Bone marrow (tissue), 2 donors: ENCODE results near the gene LSR.
"Not testable (repeated sequence)": the region's sequence is repeated elsewhere in the genome, so short reads cannot be mapped to it uniquely, and the experiment has no call there.

ENCODE experiments used
- DNase-seq, 2 donors: peaks; one replicate each; lab custom pipeline; 2025; lab: John Stamatoyannopoulos, UW

Gene LSR

DNA sequence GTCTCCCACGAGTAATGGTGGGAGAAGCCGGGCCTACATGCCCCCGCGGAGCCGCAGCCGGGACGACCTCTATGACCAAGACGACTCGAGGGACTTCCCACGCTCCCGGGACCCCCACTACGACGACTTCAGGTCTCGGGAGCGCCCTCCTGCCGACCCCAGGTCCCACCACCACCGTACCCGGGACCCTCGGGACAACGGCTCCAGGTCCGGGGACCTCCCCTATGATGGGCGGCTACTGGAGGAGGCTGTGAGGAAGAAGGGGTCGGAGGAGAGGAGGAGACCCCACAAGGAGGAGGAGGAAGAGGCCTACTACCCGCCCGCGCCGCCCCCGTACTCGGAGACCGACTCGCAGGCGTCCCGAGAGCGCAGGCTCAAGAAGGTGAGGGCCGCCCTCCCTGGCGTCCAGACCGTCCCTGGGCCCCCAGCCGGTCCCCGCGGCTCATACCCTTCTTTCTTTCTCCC lies 18.6 kb downstream of the LSR start:
- DNase-seq: no peak

DNA sequence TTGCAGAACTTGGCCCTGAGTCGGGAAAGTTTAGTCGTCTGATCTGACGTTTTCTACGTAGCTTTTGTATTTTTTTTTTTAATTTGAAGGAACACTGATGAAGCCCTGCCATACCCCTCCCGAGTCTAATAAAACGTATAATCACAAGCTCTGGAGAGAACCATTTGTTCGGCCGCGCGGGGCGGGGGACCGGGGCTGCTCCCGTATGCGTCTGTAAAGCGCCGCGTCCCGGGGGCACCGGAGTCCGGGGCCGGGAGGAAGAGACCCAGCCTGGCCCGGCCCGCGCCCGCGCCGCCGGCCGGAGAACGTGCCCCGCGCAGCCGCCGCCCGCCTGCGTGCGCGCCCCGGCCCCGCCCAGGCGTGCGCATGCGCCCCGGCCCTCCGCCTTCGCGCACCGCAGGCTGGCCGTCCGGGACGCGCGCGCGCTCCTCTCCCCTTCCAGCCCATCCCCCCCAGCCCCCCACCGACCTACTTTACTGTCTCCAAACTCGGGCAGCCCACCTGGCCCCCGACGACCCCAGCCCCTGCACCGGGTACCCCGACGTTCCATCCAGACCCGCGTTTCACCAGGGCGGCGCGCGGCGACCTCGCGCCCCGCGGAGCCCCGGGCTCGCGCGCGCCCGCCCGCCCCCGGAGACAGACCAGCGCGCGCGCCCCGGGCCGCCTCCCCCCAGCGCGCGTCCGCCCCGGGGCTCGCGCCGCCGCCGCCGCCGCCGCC lies 19.2 kb downstream of the LSR start:
- peak; percentile 32 to 57 for DNase-seq

DNA sequence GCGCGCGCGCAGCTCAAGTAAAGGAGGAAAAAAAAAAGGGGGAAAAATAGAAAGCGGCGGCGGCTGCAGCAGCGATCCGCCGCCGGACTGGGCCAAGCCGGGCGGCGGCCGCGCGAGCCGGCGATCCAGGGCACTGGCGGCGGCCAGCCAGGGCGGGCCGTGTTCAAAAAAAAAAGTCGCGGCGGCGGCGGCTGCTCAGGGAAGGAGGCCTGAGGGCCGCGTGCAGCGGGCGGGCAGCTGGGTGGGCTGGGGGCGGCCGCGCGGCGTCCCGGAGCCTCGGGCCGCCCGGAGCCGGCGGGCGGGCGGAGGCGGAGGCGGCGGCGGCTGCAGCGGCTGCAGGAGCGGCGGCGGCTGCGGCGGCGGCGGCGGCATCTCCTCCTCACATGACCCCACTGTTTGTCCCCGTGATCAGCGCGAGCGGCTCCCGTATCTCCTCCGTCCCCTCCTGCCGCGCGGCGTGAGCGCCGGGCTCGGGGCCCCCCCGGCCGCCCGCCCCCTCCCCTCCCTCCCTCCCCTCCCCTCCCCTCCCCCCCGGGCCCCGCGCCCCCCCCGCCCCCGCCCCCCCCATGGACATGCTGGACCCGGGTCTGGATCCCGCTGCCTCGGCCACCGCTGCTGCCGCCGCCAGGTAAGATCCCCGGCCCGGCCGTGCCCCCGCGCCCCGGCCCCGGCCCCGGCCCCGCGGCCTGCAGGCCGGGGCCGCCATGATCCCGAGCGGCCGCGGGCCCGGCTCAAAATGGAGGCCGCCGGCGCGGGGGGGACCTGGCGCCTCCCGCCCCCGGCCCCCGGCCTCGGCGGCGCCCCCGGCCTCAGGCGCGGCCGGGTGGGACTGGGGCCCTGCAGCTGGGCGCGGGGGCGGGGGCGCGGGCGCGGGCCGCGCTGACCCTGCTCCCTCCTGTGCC lies 20.0 kb downstream of the LSR start, which contains the start of gene USF2:
Gene USF2, plus strand, starts transcription at position 427 of the 902 bp plus-strand sequence. Its CDS starts 140 bp downstream, at position 567.
- DNase-seq: peak; percentile 6 to 45

DNA sequence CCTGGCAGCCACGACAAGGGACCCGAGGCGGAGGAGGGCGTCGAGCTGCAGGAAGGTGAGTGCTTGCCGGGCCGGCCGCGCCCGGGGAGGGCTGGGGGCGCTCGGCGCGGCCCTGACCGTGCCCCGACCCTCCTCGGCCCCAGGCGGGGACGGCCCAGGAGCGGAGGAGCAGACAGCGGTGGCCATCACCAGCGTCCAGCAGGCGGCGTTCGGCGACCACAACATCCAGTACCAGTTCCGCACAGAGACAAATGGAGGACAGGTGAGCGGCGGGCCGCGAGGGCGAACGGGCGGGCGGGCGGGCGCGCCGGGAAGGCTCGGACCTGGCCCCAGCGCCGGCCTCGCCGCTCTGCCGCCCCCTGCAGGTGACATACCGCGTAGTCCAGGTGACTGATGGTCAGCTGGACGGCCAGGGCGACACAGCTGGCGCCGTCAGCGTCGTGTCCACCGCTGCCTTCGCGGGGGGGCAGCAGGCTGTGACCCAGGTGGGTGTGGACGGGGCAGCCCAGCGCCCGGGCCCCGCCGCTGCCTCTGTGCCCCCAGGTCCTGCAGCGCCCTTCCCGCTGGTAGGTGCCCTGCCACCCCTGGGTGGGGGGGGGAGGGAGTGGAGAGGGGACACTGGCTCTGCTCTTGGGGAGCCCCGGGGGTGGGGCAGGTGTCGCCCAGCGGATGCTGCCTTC lies 20.8 kb downstream of the LSR start:
- peak; percentile 59 to 68 for DNase-seq

DNA sequence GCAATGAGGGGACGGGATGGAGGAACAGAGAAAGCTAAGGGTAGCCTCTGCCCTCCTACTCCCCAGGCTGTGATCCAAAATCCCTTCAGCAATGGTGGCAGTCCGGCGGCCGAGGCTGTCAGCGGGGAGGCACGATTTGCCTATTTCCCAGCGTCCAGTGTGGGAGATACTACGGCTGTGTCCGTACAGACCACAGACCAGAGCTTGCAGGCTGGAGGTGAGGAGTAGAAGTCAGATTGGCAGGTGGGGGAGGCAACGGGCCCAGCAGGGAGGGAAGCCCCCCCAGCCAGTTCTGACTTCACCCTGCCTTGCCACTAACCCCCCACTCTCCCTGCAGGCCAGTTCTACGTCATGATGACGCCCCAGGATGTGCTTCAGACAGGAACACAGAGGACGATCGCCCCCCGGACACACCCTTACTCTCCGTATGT lies 21.6 kb downstream of the LSR start:
- DNase-seq: no peak

DNA sequence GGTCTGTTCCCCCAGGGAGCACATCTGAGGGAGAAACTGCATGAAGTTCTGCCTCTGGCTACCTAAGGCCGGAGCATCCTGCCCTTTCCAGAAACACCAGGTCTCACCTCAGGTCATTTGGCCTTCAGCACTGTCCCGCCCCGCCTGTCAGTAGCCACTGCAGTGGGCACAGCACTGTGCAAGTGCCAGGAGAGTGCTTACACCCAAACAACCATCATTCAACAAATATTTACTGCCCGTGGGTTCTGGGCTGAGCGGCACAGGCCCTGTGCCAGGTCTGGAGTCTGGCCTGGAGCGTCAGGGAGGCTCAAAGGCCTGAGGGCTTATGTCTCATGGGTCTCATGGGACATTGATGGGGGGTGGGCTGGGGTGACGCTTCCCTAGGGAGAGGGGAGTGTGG lies 22.7 kb downstream of the LSR start:
- no peak for DNase-seq

DNA sequence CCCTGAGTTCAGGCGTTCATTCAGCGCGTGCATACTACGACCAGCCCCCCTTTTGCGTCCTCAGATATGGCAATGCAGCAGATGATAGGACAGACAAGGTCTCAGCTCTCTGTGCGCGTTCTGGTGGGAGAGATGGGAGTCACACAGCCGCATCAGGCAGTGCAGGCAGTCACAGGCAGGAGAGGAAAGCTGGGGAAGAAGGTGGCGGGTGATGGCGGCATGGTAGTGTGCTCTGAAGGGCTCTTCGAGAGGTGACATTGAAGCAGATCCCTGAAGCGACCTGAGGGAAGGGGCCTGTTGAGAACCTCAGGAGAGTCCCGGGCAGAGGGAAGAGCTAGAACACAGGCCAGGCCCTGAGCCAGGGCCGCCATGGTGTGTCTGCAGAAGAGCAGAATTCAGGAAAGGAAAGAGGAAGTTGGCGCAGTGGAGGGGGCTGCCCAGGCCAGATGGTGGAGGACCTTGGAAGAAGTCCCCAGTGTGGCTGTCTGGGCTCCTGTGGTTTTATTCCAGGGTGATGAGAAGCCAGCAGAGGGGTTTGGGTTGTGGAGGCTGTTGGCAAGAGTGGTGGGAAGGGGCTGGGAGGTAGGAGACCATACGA lies 23.4 kb downstream of the LSR start:
- DNase-seq: peak; percentile 15 to 60

DNA sequence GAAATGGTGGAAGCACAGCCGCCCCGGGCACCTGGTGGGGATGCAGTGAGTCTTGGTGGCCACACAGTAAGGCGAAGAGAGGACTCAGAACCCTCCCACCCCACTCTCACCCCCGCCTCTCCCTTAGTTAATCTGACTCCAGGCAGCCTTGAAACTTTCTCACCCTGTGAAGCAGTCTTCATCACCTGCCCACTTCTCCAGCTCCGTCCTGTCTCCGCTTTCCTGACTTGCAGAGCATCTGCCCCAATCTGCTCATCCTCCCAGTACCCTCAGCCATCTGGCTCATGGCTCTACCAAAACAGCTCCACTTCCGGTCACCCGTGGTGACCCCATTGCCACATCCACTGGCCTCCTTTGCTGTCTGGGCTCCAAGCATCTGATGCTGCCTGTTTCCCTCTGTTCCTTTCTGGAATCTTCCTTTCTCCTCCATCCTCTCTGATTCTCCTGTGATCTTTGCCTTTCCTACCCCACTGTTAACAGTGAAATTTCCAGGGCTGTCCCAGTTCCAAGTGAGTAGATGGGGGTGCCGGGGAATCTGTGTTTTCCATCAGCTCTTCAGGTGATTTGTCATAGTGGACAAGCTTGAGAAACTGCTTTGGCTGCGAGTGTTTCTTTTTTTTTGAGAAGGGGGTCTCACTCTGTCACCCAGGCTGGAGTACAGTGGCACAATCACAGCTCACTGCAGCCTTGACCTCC lies 24.3 kb downstream of the LSR start:
- DNase-seq: no peak

DNA sequence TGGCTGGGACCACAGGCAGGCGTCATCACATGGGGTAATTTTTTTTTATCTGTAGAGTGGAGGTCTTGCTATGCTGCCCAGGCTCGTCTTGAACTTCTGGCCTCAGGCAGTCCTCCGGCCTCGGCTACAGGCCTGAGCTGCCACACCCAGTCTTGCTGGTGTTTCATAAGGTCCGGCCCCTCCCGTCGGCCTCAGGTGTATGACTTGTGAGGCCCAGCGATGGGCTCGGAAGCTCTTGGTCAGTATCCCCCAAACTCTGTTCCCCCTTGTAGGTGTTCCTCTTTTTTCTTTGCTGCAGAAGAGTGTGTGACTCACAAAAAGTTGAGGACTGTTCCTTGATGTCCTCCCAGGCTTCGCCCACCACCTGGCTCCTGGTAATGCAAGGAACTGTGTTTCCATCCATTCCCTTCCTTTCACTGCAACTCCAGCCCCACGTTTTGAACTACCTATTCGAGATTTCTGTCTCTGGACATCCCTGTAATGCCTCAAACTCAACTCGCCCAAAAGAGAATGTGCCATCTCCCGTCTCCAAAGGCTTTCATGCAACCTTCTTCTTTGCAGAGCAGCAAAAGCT lies 25.0 kb downstream of the LSR start:
- DNase-seq: no peak

DNA sequence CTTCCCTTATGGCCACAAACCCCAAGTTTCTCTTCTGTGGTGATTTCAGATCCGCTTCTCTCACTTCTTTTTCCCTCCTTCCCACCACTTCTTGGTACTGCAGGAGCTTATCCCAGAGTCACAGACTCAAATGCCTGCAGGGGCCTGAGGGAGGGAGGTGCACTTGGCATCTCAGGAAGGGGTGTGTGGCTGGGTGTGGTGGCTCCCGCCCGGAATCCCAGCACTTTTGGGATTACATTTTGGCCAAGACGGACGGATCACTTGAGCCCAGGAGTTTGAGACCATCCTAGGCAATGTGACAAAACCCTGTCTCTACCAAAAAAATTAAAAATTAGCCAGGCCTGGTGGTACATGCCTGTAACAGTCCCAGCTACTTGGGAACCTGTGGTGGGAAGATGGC lies 25.5 kb downstream of the LSR start:
- DNase-seq: no peak

DNA sequence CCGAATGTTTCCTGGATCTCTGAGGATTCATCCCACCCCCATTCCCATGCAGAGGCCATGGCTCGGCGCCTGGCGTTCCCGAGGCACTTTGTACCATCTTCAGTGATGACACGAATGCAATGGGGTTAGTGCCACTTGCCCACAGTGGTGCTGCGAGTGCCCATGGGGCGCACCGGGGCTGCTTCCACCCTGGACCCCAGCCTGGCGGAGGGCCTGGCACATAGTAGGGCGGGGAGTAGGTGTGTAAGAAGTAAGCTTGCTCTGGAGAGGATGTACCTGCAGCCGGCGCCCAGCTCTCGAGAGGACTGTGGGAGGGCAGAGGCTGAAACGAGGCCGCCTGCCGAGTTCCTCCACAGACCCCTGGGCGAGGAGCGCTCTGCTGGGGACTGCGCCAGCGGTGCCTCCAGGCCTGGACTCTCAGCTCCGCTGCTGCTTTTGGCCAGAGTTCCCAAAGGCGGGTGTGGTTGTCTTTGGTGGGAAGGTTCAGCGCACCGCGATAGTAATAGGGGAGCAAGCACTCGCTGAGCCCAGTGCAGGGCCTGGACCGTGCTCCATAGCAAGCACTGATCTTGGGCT lies 28.0 kb downstream of the LSR start:
- no peak for DNase-seq

DNA sequence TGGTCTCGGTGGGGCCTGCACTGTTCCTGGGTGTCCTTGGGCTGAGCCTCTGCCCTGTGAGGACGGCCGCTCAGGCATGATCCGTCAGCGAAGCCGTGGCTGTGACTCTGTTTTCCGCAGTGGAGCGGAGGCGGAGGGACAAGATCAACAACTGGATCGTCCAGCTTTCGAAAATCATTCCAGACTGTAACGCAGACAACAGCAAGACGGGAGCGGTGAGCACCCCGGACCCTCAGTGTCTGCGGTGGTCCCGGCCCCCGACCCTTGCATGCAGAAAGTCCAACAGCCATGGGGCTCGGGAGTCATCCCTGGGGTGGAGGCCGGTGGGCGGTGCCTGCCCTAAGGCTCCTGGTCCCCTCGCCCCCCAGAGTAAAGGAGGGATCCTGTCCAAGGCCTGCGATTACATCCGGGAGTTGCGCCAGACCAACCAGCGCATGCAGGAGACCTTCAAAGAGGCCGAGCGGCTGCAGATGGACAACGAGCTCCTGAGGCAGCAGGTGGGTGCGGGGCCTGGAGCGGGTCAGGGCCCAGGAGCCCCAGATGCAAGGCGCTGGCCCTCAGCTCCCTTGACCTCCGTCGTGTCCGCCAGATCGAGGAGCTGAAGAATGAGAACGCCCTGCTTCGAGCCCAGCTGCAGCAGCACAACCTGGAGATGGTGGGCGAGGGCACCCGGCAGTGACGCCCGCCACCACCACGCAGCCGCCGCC lies 29.9 kb downstream of the LSR start:
- no peak for DNase-seq

DNA sequence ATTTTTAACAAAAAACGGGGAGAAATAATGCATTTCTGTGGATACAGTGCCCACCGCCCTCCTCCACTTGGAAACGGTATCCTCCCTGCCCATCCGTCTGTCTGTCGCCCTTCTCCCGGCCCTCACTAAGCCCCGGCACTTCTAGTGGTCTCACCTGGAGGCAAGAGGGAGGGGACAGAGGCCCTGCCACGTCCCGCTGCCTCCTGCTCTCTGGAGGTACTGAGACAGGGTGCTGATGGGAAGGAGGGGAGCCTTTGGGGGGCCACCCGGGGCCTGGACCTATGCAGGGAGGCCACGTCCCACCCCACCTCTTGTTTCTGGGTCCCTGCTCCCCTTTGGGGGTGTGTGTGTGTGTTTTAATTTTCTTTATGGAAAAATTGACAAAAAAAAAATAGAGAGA lies 30.6 kb downstream of the LSR start:
- no peak for DNase-seq

DNA sequence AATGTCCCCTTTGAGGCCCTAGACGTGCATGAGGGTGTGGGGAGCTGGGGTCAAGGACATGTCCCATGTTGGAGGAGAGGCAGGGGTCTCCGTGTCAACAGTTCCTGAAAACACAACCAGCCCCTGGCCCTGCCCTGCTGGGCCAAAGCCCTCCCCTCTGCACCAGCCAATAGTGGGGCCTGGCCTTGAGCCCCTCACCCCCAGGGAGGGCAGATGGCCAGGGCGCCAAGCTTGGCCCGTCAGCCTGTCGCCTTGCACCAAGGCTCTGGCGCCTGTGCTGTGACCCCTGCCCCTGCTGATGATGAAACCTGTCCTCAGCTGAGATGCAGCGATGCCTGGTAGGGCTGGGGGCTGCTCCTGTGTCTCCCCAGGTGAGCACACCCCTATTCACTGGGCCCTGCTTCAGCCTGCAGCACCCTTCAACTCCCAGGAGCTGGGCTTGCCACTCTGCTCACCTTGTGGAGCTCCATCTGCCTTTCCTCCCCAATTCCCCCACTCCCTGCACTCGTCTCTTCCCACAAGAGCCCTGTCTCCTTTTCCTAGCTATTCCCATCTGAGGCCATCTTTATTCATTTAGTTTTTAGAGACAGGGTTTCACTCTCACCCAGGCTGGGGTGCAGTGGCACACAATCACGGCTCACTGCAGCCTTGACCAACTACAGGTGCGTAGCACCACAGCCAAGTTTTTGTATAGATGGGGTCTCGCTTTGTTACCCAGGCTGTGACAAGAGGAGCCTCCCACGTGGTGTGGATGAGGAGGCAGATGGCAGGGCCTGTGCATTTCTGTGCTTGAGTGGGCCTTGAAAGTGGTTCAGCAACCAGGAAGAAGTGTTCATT lies 31.4 kb downstream of the LSR start:
- DNase-seq: no peak

DNA sequence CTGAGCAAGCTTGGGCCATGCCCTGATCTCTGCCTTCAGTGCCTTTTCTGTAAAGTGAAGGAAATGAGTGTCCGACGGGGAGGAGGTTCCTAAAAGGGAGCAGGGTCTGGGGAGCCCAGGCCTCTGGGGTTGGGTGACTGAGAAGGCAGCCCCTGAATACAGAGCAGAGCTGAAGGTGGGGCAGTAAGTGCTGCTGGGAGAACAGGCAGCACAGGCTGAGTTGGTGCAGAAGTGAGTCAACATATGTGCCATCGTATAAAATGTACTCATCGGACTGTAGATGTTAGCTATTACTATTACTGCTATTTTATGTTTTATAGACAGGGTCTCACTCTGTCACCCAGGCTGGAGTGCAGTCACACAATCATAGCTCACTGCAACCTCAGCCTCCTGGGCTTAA lies 32.5 kb downstream of the LSR start:
- no peak for DNase-seq

DNA sequence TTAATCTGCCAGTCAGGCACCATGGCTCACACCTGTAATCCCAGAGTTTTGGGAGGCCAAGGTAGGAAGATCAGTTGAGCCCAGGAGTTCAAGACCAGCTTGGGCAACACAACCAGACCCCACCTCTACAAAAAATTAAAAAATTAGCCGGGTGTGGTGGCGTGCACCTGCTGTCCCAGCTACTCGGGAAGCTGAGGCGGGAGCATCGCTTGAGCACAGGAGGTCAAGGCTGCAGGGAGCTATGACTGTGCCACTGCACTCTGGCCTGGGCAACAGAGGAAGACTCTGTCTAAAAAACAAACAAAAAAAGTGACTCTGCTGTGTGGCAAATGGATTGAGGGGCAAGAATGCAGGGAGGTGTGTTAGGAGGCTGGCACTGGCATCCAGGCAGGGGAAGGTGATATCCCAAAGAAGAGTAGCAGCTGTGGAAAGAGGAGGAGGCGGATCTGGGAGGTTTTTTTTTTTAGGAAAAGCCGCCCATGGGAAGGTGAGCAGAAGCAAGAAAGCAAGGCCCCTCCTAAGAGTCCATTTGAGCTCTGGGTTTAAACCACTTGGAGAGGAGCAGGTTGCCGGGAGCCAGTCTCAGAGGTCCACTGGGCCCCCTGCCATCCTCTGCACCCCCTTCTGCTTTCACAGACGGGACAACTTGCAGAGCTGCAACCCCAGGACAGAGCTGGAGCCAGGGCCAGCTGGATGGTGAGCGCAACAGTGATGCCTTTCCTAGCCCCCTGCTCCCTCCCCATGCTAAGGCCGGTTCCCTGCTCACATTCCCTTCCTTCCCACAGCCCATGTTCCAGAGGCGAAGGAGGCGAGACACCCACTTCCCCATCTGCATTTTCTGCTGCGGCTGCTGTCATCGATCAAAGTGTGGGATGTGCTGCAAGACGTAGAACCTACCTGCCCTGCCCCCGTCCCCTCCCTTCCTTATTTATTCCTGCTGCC lies 35.6 kb downstream of the LSR start:
- DNase-seq: no peak

DNA sequence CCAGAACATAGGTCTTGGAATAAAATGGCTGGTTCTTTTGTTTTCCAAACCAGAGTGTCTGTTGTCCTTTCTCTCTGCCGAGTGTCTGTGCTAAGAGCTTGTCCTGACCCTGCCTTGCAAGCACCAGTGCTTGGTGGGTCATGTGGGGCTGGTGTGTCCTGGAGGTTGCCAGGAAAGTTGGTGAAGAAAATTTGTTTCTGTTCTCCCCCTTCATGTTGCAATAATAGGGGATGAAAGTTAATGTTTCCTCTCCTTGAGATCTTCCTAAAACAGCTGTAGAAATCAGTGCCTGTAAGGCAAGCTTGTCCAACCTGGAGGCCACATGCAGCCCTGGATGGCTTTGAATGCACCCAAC lies 36.3 kb downstream of the LSR start:
- no peak for DNase-seq

DNA sequence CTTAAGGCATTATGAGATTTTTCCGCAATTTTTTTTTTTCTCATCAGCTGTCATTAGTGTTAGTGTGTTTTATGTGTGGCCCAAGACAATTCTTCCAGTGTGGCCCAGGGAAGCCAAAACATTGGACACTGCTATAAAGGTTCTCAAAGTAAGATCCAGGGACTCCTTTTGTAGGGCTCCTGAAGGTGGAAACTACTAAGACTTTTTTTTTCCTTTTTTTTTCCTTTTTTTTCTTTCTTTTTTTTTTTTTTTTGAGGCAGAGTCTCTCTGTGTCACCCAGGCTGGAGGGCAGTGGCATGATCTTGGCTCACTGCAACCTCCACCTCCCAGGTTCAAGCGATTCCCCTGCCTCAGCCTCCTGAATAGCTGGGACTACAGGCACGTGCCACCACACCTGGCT lies 36.7 kb downstream of the LSR start:
- DNase-seq: not testable (repeated sequence)
